ENCODE data around the gene KDM4C.

The KDM4C gene

DNA sequence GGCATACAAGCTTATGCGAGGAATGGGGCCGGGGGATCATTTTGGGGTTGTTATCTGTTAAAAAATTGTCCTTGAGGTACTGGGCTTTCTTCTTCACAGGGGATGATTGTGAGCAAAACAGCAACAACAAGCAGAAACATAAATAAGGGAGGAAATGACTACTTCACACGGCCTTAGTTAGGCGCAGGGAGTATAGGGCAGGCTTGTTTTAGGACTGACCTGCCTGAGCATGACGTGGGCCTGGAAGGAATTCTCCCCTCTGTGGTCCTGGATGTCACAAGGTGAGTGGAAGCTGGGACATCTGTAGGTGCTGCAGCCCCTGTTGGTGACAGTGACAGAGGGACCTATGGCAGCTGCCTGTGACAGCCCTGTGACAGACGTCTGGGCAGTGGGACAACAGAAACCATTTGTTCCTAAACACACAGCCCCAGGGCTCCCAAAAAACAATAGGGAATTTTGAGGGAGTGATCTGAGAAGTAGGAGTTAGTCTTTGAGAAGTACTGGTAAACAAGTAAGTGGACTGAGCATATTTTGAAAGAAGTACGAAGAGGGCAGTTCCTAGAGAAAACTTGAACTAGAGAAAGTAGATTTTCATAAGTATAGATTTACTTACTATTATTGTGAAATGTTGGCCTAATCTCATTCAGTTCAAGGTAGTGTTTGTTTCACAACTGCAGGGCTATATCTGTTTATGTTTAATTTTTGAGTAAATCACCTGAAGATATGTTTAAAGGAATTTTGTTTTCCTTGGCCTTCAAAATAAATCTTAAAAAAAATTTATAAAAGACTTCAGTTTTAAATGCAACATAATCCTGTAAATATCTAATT, 113.1 kb downstream of the KDM4C start:
- TF ChIP-seq, protein P1, sequence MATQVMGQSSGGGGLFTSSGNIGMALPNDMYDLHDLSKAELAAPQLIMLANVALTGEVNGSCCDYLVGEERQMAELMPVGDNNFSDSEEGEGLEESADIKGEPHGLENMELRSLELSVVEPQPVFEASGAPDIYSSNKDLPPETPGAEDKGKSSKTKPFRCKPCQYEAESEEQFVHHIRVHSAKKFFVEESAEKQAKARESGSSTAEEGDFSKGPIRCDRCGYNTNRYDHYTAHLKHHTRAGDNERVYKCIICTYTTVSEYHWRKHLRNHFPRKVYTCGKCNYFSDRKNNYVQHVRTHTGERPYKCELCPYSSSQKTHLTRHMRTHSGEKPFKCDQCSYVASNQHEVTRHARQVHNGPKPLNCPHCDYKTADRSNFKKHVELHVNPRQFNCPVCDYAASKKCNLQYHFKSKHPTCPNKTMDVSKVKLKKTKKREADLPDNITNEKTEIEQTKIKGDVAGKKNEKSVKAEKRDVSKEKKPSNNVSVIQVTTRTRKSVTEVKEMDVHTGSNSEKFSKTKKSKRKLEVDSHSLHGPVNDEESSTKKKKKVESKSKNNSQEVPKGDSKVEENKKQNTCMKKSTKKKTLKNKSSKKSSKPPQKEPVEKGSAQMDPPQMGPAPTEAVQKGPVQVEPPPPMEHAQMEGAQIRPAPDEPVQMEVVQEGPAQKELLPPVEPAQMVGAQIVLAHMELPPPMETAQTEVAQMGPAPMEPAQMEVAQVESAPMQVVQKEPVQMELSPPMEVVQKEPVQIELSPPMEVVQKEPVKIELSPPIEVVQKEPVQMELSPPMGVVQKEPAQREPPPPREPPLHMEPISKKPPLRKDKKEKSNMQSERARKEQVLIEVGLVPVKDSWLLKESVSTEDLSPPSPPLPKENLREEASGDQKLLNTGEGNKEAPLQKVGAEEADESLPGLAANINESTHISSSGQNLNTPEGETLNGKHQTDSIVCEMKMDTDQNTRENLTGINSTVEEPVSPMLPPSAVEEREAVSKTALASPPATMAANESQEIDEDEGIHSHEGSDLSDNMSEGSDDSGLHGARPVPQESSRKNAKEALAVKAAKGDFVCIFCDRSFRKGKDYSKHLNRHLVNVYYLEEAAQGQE (IDR thresholded peaks at IDR 0.05; ENCODE audit: low read depth): no peak
- TF ChIP-seq FOXM1 (IDR thresholded peaks at IDR 0.05; ENCODE audit: borderline replicate concordance, low read depth) (no peak), TAF1 (IDR thresholded peaks at IDR 0.05; ENCODE audit: low read depth) (no peak), ZBTB7A (IDR thresholded peaks at IDR 0.05; ENCODE audit: low read depth) (no peak), CEBPB (IDR thresholded peaks at IDR 0.05) (no peak), TEAD4 (IDR thresholded peaks at IDR 0.05) (no peak), RAD21 (IDR thresholded peaks at IDR 0.05; ENCODE audit: low read depth) (no peak), NFIC (IDR thresholded peaks at IDR 0.05) (no peak), TCF12 (IDR thresholded peaks at IDR 0.05; ENCODE audit: low read depth) (no peak), YY1 (IDR thresholded peaks at IDR 0.05; ENCODE audit: low read depth) (no peak), EP300 (IDR thresholded peaks at IDR 0.05; ENCODE audit: borderline replicate concordance) (no peak), CREB1 (IDR thresholded peaks at IDR 0.05; ENCODE audit: low read depth) (no peak), EGR1 (IDR thresholded peaks at IDR 0.05) (no peak)
- TF ChIP-seq, protein P2, sequence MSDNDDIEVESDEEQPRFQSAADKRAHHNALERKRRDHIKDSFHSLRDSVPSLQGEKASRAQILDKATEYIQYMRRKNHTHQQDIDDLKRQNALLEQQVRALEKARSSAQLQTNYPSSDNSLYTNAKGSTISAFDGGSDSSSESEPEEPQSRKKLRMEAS (IDR thresholded peaks at IDR 0.05): no peak
- TF ChIP-seq, protein P3, sequence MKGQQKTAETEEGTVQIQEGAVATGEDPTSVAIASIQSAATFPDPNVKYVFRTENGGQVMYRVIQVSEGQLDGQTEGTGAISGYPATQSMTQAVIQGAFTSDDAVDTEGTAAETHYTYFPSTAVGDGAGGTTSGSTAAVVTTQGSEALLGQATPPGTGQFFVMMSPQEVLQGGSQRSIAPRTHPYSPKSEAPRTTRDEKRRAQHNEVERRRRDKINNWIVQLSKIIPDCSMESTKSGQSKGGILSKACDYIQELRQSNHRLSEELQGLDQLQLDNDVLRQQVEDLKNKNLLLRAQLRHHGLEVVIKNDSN (IDR thresholded peaks at IDR 0.05): no peak

DNA sequence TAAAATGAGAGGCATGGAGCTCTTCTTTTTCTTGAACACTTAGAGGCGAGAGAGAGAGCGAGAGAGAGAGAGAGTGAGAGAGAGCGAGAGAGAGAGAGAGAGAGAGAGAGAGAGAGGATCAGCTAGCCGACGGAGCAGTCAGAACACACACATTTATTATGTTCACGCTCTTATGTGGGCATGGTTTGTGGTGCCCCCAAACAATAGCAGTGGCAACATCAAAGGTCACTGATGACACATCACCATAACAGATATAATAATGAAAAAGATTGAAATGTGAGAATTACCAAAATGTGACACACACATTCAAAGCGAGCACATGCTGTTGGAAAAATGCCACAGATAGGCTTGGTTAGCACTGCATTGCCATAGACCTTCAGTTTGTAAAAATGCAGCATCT, 116.1 kb downstream of the KDM4C start:
- TF ChIP-seq TAF1 (IDR thresholded peaks at IDR 0.05; ENCODE audit: low read depth) (no peak), ZBTB7A (IDR thresholded peaks at IDR 0.05; ENCODE audit: low read depth) (no peak), YY1 (IDR thresholded peaks at IDR 0.05; ENCODE audit: low read depth) (no peak), NFIC (IDR thresholded peaks at IDR 0.05) (no peak), FOXM1 (IDR thresholded peaks at IDR 0.05; ENCODE audit: borderline replicate concordance, low read depth) (no peak), EP300 (IDR thresholded peaks at IDR 0.05; ENCODE audit: borderline replicate concordance) (no peak), CREB1 (IDR thresholded peaks at IDR 0.05; ENCODE audit: low read depth) (no peak), EGR1 (IDR thresholded peaks at IDR 0.05) (no peak), CEBPB (IDR thresholded peaks at IDR 0.05) (no peak), TEAD4 (IDR thresholded peaks at IDR 0.05) (no peak)
- TF ChIP-seq, protein P1 (IDR thresholded peaks at IDR 0.05; ENCODE audit: low read depth): no peak
- TF ChIP-seq, protein P2 (IDR thresholded peaks at IDR 0.05): no peak
- TF ChIP-seq, protein P3 (IDR thresholded peaks at IDR 0.05): no peak

DNA sequence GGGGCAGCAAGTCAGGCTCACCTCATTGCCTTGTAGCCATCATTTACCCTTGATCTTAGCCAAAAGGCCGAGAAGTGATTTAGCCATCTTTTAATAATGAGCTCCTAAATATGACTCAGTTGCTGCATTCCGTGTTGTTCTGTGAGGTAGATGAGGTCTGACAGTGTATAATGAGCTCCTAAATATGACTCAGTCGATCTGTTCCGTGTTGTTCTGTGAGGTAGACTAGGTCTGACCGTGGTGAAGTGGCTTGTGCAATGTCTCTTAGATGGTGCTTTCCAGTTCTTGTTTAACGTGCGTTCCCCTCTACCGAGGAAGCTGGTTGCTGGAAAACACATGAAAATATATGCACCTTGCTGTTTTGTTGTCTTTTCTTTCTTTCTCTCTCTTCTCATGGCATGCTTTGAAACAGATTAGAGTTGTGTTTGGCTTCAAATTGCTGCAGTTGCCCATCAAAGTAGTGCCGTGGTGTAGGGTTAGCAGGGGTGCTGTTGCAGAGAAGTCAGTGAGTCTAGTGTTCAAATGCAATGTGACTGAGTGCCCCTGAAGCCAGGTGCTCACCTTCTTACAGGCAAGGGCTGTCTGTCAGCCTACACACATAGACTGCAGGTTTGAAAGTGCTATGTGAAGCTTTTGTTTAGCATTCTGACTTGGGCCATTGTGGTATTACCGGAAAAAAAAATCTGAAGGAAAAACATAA, 118.6 kb downstream of the KDM4C start:
- no peak for TF ChIP-seq EP300 (IDR thresholded peaks at IDR 0.05; ENCODE audit: borderline replicate concordance)
- no peak for TF ChIP-seq EGR1 (IDR thresholded peaks at IDR 0.05)
- no peak for TF ChIP-seq CREB1 (IDR thresholded peaks at IDR 0.05; ENCODE audit: low read depth)
- no peak for TF ChIP-seq ZBTB7A (IDR thresholded peaks at IDR 0.05; ENCODE audit: low read depth)
- TF ChIP-seq YY1 (IDR thresholded peaks at IDR 0.05; ENCODE audit: low read depth): no peak
- TF ChIP-seq TAF1 (IDR thresholded peaks at IDR 0.05; ENCODE audit: low read depth): no peak
- TF ChIP-seq FOXM1 (IDR thresholded peaks at IDR 0.05; ENCODE audit: borderline replicate concordance, low read depth): no peak

DNA sequence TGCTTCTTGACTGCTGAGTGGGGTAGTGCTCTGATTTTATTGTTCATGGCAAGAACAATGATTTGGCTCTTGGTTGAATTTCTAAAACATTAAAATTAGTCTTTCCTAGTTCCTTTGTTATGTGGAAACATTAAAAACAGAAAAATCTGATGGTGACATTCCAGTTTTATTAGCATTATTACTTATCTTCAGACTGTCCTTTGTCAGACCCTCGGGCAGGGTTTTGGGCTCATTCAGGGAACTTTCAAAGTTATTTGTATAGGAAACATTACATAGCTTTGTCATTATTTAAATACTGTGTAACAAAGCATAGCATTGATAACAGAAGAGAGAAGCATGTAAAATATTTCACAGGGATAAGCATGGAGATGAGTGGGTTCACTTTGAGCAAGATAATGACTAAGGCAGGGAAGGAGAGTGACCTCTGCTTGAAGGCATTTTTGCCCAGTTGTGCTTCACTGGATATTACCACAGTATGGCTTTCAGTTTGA, 119.9 kb downstream of the KDM4C start:
- no peak for TF ChIP-seq ZBTB7A (IDR thresholded peaks at IDR 0.05; ENCODE audit: low read depth)
- TF ChIP-seq TEAD4 (IDR thresholded peaks at IDR 0.05): no peak
- no peak for TF ChIP-seq EGR1 (IDR thresholded peaks at IDR 0.05)
- no peak for TF ChIP-seq CREB1 (IDR thresholded peaks at IDR 0.05; ENCODE audit: low read depth)
- no peak for TF ChIP-seq TAF1 (IDR thresholded peaks at IDR 0.05; ENCODE audit: low read depth)
- TF ChIP-seq CEBPB (IDR thresholded peaks at IDR 0.05): no peak
- TF ChIP-seq, protein P3 (IDR thresholded peaks at IDR 0.05): no peak
- TF ChIP-seq, protein P1 (IDR thresholded peaks at IDR 0.05; ENCODE audit: low read depth): no peak
- no peak for TF ChIP-seq EP300 (IDR thresholded peaks at IDR 0.05; ENCODE audit: borderline replicate concordance)
